GOT3 (cell line): ENCODE measurements around the gene ENTPD5.
"Not testable (repeated sequence)": the region's sequence is repeated elsewhere in the genome, so short reads cannot be mapped to it uniquely, and the experiment has no call there.

Experiments used
- DNase-seq: peaks from one replicate; lab custom pipeline; 2025; ENCODE audit warnings: mixed read lengths; lab: John Stamatoyannopoulos, UW

ENTPD5 gene

DNA sequence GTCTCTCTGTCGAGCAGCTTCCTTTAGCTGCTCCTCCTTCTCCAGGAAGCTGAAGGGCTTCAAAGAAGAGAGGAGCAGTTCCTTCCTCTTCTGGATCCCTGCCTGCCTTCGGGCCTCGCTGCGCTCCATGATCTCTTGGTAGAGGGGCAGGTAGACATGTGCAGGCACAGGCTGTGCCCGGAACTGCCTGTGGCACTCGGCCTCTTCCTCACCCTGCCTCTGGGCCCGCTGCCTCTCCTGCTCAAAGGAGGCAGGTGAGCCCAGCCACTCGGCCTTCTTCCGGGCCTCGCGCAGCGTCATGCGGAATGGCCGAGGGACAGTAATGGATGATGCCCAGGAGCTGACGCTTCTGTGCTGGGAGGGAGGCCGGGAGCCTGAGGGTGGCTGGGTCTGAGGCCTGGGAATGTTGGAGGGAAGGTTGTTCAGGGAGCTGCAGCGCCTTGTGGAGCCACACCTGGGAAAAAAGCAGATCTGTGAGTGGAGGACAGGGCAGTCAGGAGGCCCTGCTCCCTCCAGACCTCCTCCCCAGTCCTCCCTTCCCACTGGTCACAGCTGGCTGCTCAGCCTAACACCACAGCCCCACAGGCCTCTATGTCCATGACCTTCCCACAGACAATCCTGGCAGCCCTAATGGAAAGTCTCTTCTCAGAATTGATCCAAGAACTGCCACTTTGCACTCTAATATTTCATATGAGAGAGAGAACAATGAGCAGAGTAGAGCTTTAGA is 74.5 kb downstream of the ENTPD5 start:
- no peak for DNase-seq

DNA sequence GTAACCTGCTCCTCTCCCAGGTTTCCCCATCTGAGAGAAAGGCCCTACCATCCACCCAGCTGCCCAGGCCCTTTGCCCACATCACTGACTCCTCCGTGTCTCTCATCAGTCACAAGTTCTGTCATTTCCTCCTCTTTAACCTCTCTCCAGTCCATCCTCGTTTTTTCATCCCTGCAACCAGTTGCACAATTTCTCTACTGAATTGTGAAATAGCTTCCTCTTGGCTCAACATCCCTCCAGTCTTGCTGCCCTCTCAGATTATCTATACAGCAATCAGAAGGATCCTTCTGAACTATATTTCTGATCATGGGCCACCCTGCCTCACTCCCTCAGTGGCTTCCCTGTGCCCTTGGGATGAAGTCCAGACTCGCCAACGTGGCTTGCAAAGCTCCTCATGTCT is 76.0 kb downstream of the ENTPD5 start:
- no peak for DNase-seq

DNA sequence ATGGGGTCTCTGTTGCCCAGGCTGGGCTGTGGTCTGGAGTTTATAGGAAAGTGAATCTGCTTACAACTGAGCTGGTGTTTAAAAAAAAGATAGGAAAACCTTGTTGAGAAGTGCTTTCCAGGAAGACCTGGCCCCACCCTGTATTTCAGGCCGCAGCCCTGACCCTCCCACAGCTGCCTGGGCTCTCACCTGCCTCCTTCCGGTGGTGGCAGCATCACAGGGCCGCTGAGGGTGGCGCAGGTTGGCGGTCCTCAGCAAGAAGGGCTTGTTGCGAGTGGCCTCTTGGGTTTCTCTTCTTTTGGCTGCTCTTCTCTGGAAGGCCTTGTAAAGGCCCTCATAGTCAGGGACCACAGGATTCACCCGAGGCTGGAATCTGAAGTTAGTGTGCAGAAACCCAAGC is 76.9 kb downstream of the ENTPD5 start:
- no peak for DNase-seq

DNA sequence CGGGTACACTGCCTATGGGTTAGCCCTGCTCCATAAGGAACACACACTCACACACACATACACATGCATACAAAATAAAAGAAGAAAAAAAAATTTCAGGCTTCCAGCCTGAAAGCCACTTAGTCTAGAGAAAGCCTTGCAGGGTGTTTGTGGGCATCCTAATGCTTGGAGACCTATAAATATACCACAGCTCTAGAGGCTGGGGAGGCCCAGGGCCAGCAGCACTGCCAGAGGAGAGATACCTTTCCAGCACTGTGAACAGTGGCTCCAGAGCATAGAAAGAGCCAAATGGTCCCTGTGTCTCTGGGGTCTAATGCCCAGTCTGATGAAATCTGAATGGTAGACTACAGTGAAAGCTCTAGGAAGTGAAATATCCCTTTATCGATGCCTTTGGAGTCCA is 82.1 kb downstream of the ENTPD5 start:
- no peak for DNase-seq

DNA sequence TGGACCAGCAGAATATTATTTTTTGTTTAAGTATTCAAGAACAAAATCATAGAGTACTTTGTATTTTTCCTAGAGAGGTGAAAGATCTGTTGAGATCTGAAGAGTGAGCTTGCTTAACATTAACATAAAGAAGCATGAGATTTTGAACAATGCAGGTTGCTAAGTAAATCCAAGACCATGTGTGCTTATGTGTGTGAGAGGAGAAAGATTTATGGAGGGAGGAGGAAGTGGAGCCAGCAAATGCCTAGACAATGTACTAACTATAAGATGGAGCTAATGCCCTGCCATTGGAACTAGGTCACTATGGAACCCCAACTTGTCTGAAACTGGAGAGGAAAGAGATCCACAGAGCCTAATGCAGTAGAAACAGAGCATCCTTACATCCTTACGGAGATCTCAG is 82.5 kb downstream of the ENTPD5 start:
- DNase-seq = no peak

DNA sequence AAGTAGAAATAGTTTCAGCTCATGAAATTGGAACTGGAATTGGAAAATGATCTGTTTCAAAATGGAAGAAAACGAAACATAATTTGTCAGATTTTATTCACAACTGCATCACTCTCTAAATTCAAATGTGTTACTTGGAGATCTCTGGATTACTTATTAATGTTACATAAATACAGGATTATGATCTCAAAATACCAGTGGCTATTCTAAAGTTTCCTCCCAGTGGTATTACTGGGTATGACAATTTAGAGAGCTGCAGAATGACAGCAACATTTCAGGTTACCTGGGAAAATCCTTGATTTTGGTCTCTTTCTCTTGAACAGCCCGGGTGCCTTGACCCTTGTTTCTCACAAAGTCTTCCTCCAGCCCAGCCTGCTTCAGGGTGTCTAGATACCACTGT is 83.4 kb downstream of the ENTPD5 start:
- DNase-seq = no peak

DNA sequence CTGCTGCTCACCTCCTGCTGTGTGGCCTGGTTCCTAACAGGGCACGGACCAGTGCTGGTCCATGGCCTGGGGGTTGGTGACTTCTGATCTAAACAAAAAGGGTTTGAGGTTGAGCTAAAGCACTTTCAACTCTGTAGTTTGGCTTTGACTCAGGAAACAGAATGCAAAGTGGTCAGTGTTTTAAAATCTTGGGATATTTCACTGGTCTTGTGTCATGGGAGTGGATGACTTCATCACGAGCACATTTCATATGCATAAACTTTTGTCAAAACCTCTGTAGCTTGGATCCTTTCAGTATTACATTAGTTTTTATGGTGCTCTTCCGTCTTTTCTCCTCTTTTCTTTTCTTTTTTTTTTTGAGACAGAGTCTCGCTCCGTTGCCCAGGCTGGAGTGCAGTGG is 94.8 kb downstream of the ENTPD5 start:
- no peak for DNase-seq

DNA sequence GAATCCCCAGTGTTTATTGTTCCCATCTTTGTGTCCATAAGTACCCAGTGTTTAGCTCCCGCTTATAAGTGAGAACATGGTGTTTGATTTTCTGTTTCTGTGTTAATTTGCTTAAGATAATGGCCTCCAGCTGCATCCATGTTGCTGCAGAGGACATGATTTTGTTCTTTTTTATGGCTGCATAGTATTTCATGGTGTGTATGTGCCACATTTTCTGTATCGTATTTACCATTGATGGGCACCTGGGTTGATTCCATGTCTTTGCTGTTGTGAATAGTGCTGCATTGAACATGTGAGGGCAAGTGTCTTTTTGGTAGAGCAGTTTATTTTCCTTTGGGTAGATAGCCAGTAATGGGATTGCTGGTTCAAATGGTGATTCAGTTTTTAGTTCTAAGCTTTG is 99.6 kb downstream of the ENTPD5 start:
- not testable (repeated sequence) for DNase-seq

DNA sequence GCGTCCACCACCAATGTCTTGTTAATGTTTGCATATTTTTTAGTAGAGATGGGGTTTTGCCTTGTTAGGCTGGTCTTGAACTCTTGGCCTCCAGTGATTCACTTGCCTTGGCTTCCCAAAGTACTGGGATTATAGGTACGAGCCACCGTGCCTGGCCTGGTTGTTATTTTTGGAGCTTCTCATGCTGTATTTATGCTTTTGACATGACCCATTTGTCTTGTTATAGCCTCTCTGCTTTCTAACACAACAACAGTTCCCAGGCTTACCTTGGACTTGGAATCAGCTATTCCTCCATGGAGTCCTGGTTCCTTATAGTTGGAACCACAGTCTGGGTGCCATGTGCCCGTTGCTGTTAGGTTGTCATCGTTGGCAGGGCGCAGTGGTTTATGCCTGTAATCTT is 102.8 kb downstream of the ENTPD5 start:
- DNase-seq = no peak

DNA sequence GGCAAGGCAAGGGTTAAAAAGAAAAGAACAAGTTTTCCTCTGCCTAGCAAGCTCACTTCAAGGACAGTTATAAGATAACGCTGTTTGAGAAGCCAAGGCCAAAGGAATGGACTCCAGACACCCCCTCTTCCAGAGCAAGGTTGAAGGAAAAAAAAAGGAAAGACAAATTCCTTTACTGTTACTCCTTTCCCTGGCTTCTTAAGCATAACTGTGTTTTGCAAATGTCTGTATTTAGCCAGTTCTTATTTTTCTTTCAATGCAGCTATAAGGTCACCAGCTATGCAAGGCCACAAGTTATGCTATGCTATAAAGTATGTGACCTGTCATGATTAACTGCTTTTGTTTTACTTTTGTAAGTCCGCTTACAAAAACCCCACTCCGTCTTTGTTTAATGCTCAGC is 105.8 kb downstream of the ENTPD5 start:
- DNase-seq = no peak

DNA sequence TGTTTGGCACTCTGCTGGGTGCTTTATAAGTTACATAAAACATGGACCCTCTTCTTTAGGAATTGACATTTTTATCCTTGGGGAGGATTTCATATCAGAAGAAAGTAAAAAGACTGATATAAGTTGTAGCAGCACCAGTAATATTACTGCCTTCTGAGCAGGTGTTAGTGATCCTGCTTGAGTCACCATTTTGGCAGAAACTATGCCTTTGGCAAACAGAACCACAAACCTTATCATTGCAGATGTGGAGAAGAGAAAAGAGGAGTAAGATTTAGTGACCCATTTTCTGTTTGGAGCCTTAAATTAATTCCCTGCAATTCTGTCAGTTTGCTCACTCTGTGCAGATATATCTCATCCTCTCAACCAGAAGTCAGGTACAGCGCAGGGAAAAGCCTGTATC is 109.4 kb downstream of the ENTPD5 start:
- no peak for DNase-seq
